Liver (tissue), 3 donors: Measurements from ENCODE around the gene EHD4.

Source experiments
- CTCF ChIP-seq: fragments of 150-350 bp; IDR thresholded peaks from 2 replicates; pipeline ENCODE4 v1.5.1; 2017; ENCODE audit warnings: improper control_type of control experiment, low read depth, low read length; ENCODE audit not compliant: missing input control
- FOXA1 ChIP-seq: IDR thresholded peaks from 2 replicates; pipeline ENCODE4 v1.6.1; 2016; ENCODE audit warnings: antibody characterized with exemption
- GABPA ChIP-seq, 2 donors: IDR thresholded peaks in 1 of 2; conservative IDR thresholded peaks in 1 of 2; 2 replicates each; pipeline ENCODE4 v1.6.1; 2016; ENCODE audit warnings: antibody characterized with exemption in 2 of 2, mild to moderate bottlenecking in 1 of 2, moderate library complexity in 1 of 2
- MAX ChIP-seq: IDR thresholded peaks from 2 replicates; pipeline ENCODE4 v1.6.1; 2016; ENCODE audit warnings: antibody characterized with exemption
- REST ChIP-seq: IDR thresholded peaks from 2 replicates; pipeline ENCODE4 v1.6.1; 2016; ENCODE audit warnings: antibody characterized with exemption, mild to moderate bottlenecking
- TAF1 ChIP-seq: conservative IDR thresholded peaks from 2 replicates; pipeline ENCODE4 v1.6.1; 2016; ENCODE audit warnings: antibody characterized with exemption, mild to moderate bottlenecking
- donor health status: healthy.
- donor health status: healthy.

GRCh38 chr15:41948490-41948889 is 23.9 kb downstream of the EHD4 start:
- TF ChIP-seq REST (no peak), MAX (no peak), CTCF (no peak), FOXA1 (no peak), TAF1 (no peak), GABPA (IDR thresholded peaks at IDR 0.05 in 1 of 2, conservative IDR thresholded peaks at IDR 0.05 in 1 of 2) (no peak)
